Astrocyte of the cerebellum (primary cell): ENCODE measurements around the gene KRT38.

ENCODE experiments used
- DNase-seq: peaks from one replicate; pipeline ENCODE4 v3.0.0-alpha.2; 2011; ENCODE audit warnings: low read depth
- H3K4me3 ChIP-seq: 2 replicates; pipeline ENCODE4 v1.5.1; 2011; ENCODE audit warnings: mild to moderate bottlenecking, low read depth, low read length, moderate library complexity
- CTCF ChIP-seq: IDR thresholded peaks from 2 replicates; pipeline ENCODE4 v1.5.1; 2012; ENCODE audit warnings: low read length, low read depth, moderate library complexity, mild to moderate bottlenecking; ENCODE audit errors: missing control alignments
- in situ Hi-C: cut with HindIII; loops from 2 replicates; pipeline ENCODE4 v1.10.0; 2017; ENCODE audit warnings: low sequenced_read_pairs

Gene KRT38

GRCh38 chr17:41411072-41411840 lies 29.5 kb downstream of the KRT38 start:
- TF ChIP-seq CTCF: no peak
- in situ Hi-C loops: no loop called here
- no peak overlapping the region for H3K4me3 ChIP-seq
- DNase-seq: no peak

GRCh38 chr17:41407226-41407625 lies 33.6 kb downstream of the KRT38 start:
- no peak for TF ChIP-seq CTCF
- in situ Hi-C loops: no loop called here

GRCh38 chr17:41406205-41406604 lies 34.6 kb downstream of the KRT38 start:
- in situ Hi-C loops: no loop called here
- TF ChIP-seq CTCF: no peak
- DNase-seq: no peak
- H3K4me3 ChIP-seq: no peak overlapping the region

More at GRCh38 chr17:41407226-41407625, 33.6 kb downstream of the KRT38 start:
- no peak for DNase-seq
- no peak overlapping the region for H3K4me3 ChIP-seq

GRCh38 chr17:41404024-41404671 lies 36.6 kb downstream of the KRT38 start:
- in situ Hi-C loops: no loop called here
- no peak overlapping the region for H3K4me3 ChIP-seq
- TF ChIP-seq CTCF: no peak
- peak; percentile 67 for DNase-seq

GRCh38 chr17:41403404-41404023 lies 37.3 kb downstream of the KRT38 start:
- in situ Hi-C loops: no loop called here
- DNase-seq: no peak
- no peak overlapping the region for H3K4me3 ChIP-seq
- no peak for TF ChIP-seq CTCF

- DNase-seq: no peak
- H3K4me3 ChIP-seq: no peak overlapping the region
- no peak for TF ChIP-seq CTCF
- in situ Hi-C loops: no loop called here
These were observed 38.6 kb downstream of the KRT38 start for GRCh38 chr17:41402161-41402560.
